Activated CD4-positive, alpha-beta T cell treated with anti-CD3 and anti-CD28 coated beads, Interleukin-2, Interleukin-6, amounts not matched to agents 100 ng/mL and 50 ng/mL, durations not matched to agents 16 hours and 8 hours (primary cell): Measurements from ENCODE around the gene EVL.
"Not testable (repeated sequence)": the region's sequence is repeated elsewhere in the genome, so short reads cannot be mapped to it uniquely, and the experiment has no call there.

Experiments used
- DNase-seq: peaks from one replicate; pipeline ENCODE4 v3.0.0-alpha.2; 2020

EVL gene

GRCh38 chr14:100065111-100065871 lies at the start of gene EVL:
Gene EVL (plus strand): TSS chr14:100065422. CDS start chr14:100065501, 79 bp downstream.
- DNase-seq = peak; percentile 87

- no peak for DNase-seq
These were observed 47.7 kb upstream of the EVL start for GRCh38 chr14:100017553-100017952.

GRCh38 chr14:100018054-100018453 lies 47.2 kb upstream of the EVL start:
- DNase-seq = no peak

GRCh38 chr14:100018482-100018881 lies 46.7 kb upstream of the EVL start:
- no peak for DNase-seq

GRCh38 chr14:100019156-100019744 lies 46.0 kb upstream of the EVL start:
- no peak for DNase-seq

GRCh38 chr14:100020629-100021028 lies 44.6 kb upstream of the EVL start:
- no peak for DNase-seq

GRCh38 chr14:100022772-100023451 lies 42.3 kb upstream of the EVL start:
- no peak for DNase-seq

GRCh38 chr14:100025111-100025510 lies 40.1 kb upstream of the EVL start:
- peak; percentile 36 for DNase-seq

- DNase-seq = no peak
These were observed 37.3 kb upstream of the EVL start for GRCh38 chr14:100027771-100028490.

GRCh38 chr14:100028990-100029677 lies 36.1 kb upstream of the EVL start:
- DNase-seq = no peak

GRCh38 chr14:100030006-100030405 lies 35.2 kb upstream of the EVL start:
- not testable (repeated sequence) for DNase-seq

- DNase-seq = no peak
These were observed 34.6 kb upstream of the EVL start for GRCh38 chr14:100030452-100031153.

- no peak for DNase-seq
These were observed 33.5 kb upstream of the EVL start for GRCh38 chr14:100031506-100032281.

- no peak for DNase-seq
These were observed 32.5 kb upstream of the EVL start for GRCh38 chr14:100032738-100033137.

- no peak for DNase-seq
These were observed 31.7 kb upstream of the EVL start for GRCh38 chr14:100033347-100034075.

- DNase-seq = no peak
These were observed 30.8 kb upstream of the EVL start for GRCh38 chr14:100034468-100034867.

GRCh38 chr14:100034961-100035500 lies 30.2 kb upstream of the EVL start:
- no peak for DNase-seq

- no peak for DNase-seq
These were observed 29.5 kb upstream of the EVL start for GRCh38 chr14:100035700-100036099.

GRCh38 chr14:100037353-100037752 lies 27.9 kb upstream of the EVL start:
- no peak for DNase-seq

- DNase-seq = no peak
These were observed 27.2 kb upstream of the EVL start for GRCh38 chr14:100038065-100038464.
